DMS114 treated with DMSO at 0.1 percent for 48 hours (cell line): ENCODE measurements around the gene AMPD1.

Experiments
- DNase-seq: peaks from one replicate; lab custom pipeline; 2025; ENCODE audit not compliant: unreplicated experiment; lab: John Stamatoyannopoulos, UW

The AMPD1 gene

DNA sequence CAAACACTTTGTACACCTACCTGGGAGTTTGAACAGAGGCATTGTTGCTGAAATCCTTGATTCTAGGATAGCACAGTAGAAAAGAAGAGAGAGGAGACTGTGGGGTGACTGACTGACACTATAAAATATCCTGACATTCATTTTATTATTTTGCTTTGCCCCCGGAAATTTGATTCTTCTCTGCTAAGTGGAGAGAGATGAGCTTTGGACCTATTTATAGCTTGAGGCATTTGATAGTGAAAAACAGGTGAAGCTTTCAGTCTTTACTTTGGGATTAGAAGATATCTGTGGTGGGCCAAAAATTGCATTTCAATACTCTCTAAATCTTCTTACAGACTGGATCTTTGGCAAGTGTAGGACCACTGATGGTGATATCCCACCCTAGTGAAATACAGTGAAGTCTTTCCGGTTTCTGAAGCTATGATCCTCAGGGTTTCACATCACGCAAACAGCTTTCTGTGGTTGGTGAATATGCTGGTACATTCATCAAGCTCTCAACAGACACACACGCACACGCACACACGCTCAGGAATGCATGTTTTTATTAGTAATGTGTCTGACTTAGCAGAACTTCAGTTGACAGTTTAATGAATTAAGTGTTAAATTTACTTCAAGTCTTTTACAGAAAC is at the start of gene AMPD1:
Gene AMPD1, minus strand, starts transcription at position 117 of the 629 bp plus-strand sequence. Its CDS starts 75 bp downstream, at position 42.
- DNase-seq: no peak

GRCh38 chr1:114741963-114742746 is 46.8 kb upstream of the AMPD1 start:
- no peak for DNase-seq

DNA sequence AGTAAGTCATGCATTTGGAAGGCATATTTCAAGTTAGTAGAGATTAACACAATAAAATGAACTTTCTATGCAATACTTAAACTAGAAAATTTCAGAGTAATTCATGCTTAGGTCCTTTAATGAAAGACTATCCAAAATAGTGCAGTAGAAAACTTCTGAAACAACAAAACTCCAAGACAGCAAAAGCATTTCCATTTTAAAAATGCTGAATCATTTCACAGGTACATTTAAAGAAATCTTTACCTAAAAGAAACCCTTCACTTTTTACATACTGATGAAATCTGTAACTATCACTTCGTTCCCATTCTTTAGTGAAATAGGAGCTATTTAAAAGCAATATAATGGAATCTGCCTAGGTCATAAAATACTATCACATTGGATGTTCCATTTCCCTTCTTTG is 45.0 kb upstream of the AMPD1 start:
- no peak for DNase-seq

- DNase-seq: no peak
Observed at GRCh38 chr1:114737314-114737849, 42.0 kb upstream of the AMPD1 start.

- no peak for DNase-seq
Observed at GRCh38 chr1:114735479-114735878, 40.1 kb upstream of the AMPD1 start.

- no peak for DNase-seq
Observed at GRCh38 chr1:114729782-114730181, 34.4 kb upstream of the AMPD1 start.

- DNase-seq: no peak
Observed at GRCh38 chr1:114728553-114728952, 33.2 kb upstream of the AMPD1 start.

DNA sequence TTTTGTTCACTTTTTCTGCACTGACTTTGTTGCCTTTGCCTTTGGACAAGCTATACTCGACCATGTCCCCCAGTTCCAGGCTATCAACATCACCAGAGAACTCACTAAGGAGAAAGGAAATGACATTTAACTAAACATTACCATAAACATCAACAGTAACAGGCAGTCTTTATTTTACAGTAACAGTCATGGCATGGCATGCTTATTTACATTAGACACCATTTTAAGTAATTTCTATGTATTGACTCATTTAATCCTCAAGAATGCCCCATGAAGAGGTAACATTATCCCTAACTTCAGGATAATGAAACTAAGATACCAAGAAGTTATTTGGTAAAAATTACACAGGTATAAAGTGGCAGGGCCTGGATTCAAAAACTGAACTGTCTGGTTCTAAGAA is 29.9 kb upstream of the AMPD1 start:
- DNase-seq: no peak

DNA sequence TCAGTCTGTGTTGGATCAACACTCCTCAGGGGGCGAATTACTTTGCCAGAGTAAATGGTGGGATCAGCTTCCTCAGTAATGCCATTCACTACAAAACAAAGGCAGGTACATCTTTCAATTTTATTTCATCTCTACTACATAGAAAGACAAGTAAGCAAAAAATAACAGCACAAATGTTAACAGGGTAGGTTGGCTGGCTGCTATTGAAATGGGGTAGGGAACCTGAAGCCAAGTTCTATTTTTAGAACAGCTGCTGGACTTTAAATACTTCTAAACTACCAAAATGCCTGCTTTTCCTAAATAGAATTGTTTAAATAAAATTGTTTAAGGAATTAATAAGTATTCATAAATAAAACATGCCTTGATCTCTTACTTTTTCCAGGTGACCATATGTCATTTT is 28.6 kb upstream of the AMPD1 start:
- DNase-seq: no peak

GRCh38 chr1:114723457-114723856 is 28.1 kb upstream of the AMPD1 start:
- DNase-seq: no peak

DNA sequence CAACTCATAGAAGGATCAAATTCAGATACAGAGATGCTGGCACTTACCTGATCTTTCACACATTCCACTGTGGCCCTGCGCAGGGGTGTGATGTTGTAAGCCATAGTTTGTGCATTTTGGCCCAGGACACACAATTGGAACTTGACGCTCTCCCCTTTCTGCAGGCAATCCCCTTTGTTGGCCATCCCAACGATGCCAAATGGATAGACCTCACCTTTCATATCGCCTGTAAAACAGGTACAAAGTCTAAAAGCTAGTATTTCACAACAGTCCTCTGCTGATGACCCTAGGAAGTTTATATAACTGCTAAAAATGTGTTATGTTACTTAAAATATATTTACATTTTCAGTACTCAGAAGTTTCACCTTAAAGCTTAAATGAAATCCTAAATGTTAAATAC is 25.1 kb upstream of the AMPD1 start:
- no peak for DNase-seq

DNA sequence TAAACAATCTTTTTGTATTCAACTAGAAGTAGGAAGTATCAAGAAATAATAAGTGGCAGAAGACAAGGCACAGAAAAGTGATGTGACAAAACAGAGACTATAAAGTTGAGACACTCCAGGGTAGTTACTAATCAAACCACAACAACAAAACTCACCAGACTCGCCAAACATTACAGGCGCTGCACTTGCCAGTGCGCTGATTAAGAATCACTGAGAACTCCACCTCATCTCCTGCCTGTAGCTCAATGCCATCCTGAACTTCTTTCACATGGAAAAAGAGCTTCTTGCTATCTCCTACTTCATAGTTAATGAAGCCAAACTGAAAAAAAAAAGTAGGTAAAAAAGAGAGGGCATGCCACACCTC is 24.1 kb upstream of the AMPD1 start:
- no peak for DNase-seq

DNA sequence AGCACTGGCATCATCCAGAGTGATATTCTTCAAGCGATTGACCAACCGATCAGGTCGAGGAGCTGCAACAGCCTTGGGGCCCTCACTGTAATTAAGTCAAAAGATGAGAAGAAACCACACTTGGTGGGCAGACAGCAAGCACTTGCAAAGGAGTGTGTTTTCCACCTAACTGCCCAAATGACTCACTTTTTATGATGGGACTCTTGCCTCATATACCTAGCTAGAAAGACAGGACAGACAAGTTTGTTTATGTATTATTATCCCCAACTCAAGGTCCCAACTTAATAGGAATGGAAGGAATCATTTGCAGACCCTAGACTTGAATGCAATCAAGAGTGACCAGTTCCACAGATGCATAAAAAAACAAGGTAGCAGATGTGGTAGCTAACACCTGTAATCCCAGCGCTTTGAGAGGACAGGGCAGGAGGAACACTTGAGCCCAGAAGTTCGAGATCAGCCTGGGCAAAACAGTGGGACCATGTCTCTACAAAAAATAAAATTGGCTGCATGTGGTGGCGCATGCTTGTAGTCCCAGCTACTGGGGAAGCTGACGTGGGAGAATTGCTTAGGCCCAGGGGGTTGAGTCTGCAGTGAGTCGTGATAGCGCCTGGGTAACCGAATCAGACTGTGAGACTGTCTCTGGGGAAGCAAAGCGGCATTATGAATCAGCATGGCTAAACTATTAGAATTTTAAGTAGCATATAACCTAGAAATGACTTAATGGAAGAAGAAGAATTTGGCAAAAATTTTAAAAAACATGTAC is 23.5 kb upstream of the AMPD1 start:
- DNase-seq: no peak

DNA sequence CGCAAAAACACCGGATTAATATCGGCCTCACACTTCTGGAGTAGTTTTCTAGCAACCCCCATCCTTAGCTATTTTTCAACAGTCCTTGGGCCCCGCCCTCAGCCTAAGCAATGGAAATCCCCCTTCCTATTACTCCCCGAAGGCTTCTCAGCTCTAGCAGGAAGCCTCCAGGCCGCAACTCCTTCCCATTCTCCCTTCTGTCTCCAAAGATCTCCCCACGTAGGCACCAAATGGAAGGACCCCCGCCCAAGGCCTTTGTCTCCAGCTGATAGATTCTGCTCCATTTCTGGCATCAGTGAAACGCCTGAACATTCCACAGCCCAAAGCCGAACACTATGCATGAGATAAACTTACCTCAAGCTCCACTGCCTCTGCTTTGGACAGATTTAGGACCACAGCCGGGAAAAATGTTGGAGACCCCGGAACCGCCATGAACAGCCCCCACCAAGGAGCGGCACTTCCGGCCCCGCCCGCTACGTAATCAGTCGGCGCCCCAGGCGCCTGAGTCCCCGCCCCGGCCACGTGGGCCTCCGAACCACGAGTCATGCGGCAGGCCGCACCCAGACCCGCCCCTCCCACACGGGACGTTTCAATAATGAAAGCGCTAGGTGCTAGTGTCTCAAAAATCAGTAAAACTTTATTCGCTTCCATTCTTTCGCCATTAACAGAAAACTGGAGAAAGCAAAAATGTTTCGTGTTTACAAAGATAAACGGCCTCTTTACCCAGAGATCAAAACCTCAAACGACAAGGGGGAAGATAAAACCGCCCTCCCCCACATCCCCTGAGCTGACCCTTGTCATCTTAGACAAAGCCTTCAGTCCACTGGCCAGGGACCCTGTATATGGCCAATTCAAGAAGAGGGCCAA is 21.2 kb upstream of the AMPD1 start, which contains the start of gene NRAS:
Gene NRAS, minus strand, starts transcription at position 468 of the 867 bp plus-strand sequence. CDS start 611 bp downstream, outside the sequence.
- DNase-seq: peak; percentile 86

GRCh38 chr1:114715952-114716303 is 20.6 kb upstream of the AMPD1 start:
- DNase-seq: no peak

GRCh38 chr1:114712977-114713376 is 17.6 kb upstream of the AMPD1 start:
- no peak for DNase-seq

GRCh38 chr1:114710360-114710759 is 15.0 kb upstream of the AMPD1 start:
- DNase-seq: no peak

DNA sequence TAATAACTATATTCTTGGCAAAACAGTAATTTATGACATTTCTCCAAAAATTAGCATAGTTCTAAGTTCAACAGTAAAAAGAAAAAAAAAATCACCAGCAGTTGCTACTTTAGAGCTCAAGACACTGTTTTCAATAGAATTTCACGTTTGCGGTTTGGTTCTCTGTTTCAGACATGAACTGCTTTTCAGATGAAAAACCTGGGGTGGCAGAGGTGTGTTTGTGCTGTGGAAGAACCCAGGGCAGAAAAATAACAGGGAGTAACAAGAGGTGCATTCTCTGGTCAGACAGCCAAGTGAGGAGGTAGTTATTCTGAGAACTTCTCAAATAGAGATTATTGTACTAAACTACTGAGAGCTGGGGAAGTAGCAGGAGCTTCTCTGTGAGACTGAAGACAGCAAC is 12.3 kb upstream of the AMPD1 start:
- no peak for DNase-seq

- no peak for DNase-seq
Observed at GRCh38 chr1:114703242-114703641, 7.9 kb upstream of the AMPD1 start.

DNA sequence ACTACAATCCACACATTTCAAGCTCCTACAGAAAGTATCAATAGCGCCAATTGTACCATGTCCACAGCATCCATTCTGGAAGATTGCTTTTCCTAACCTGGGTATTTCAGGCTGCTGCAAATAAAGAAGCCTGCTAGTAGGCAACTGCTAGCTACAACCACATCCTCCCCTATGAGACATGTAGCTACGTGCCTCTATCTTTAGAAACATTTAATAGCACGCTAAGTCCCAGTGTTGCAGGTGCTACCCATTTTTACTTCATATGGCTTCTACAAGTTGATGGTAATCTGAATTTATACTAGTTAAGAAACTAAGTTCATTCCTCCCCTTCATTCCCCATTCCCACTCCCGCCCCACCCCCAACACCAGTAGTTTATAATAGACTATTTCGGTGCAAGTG is 7.4 kb upstream of the AMPD1 start:
- DNase-seq: no peak

DNA sequence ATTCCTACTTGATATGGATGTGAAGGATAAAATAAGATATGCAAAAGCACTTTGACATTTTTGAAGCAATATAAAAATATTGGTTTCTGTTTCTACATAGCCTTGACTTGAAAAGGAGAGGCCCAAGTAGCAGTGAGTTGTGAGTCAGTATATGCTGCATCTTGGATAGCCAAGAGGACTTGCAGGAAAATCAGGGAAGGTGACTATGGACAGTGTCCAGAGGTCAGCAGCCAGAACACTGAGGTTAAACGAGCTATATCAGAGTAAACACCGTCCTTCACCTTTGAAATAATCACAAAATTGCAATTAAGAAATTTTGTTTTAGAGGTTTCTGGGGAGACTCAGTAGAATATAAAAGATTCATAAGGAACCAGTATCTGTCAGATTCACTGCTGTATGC is 6.6 kb upstream of the AMPD1 start:
- DNase-seq: no peak
